AG10803 (cell line): ENCODE measurements around the gene RBMS3.

Source experiments
- DNase-seq: peaks from one replicate; pipeline ENCODE4 v3.0.0; 2010; ENCODE audit warnings: low read depth
- H3K4me3 ChIP-seq: 2 replicates; pipeline ENCODE4 v1.5.1; 2011; ENCODE audit warnings: mild to moderate bottlenecking, low read length, control low read depth
- TF ChIP-seq, protein P1 (sequence below): conservative IDR thresholded peaks from 2 replicates; pipeline ENCODE4 v1.5.1; 2011; ENCODE audit warnings: mild to moderate bottlenecking, low read length, control low read depth, inconsistent platforms

Gene RBMS3

DNA sequence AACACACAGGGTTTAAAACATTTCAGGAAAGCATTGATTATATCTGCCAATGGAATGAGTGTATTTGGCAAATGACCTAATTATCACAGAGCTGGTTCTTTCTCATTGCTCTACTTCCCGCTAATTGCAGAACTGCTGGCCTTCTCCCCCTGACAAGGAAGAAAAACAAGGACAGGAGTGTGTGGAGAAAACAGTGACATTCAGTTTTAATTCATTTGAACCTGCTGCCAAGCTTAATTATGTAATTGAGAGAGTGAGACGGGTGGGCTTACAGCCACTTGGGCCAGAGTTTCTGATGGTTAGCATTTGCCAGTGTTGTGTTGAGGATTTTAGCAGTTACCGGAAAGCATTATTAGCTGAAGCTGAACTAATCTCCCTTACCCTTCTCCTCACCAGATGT, 301.4 kb downstream of the RBMS3 start:
- TF ChIP-seq, protein P1, sequence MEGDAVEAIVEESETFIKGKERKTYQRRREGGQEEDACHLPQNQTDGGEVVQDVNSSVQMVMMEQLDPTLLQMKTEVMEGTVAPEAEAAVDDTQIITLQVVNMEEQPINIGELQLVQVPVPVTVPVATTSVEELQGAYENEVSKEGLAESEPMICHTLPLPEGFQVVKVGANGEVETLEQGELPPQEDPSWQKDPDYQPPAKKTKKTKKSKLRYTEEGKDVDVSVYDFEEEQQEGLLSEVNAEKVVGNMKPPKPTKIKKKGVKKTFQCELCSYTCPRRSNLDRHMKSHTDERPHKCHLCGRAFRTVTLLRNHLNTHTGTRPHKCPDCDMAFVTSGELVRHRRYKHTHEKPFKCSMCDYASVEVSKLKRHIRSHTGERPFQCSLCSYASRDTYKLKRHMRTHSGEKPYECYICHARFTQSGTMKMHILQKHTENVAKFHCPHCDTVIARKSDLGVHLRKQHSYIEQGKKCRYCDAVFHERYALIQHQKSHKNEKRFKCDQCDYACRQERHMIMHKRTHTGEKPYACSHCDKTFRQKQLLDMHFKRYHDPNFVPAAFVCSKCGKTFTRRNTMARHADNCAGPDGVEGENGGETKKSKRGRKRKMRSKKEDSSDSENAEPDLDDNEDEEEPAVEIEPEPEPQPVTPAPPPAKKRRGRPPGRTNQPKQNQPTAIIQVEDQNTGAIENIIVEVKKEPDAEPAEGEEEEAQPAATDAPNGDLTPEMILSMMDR = no peak
- no peak for DNase-seq
- no peak overlapping the region for H3K4me3 ChIP-seq

DNA sequence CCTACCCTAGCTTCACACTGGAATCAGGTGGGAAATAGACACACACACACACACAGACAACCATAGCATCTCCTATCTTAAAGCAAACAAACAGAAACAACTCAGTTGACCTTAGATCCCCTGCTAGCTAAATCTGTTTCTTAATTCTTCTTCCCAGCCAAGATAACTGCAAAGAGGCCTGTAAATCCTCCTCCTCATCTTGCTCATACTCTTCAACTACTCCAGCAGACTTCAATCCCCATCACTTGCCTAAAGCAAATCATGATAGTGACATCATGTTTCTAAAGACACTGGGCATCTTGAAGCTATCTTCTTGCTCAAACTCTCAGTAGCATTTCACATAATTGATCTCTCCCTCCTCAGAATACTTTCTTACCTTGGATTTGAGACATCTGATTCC, 303.0 kb downstream of the RBMS3 start:
- DNase-seq = no peak
- TF ChIP-seq, protein P1 = no peak
- H3K4me3 ChIP-seq = no peak overlapping the region

DNA sequence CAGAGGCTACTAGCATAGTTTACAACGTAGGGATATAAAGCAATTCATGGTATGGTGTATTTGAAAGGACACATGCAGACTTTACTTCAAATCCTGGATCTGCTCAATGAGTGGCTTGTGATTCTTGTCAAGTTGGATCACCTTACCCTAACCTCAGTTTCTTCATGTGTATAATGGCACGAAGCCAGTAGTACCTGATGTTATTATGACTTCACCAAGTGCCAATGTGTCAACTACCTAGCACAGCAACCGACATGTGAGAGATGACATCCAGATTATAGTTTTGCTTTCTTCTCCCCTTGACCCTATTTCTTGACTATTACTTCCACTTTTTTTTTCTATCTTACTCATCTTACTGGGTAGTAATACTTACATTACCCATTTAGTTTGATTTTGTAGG, 304.5 kb downstream of the RBMS3 start:
- H3K4me3 ChIP-seq = no peak overlapping the region
- TF ChIP-seq, protein P1 = no peak
- no peak for DNase-seq

DNA sequence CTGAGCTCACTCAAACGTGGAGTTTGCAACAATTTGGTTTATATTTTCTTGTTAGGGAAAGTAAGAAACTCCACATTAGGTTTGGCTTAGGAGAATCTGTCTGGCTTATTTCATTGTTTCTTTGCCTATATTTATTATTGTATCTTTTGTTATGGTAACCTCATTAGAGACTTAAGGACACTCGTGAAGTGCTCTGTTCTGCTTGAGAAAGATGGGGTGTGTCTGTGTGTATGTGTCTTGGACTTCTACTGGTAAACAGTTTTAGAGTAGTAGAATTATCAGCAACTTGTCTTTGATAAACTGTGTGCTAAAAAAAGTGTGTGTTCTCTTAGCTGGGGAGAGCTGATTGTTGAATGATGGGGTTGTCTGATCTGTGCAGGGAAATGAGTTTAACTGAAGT, 306.5 kb downstream of the RBMS3 start:
- no peak overlapping the region for H3K4me3 ChIP-seq
- TF ChIP-seq, protein P1 = no peak
- no peak for DNase-seq

DNA sequence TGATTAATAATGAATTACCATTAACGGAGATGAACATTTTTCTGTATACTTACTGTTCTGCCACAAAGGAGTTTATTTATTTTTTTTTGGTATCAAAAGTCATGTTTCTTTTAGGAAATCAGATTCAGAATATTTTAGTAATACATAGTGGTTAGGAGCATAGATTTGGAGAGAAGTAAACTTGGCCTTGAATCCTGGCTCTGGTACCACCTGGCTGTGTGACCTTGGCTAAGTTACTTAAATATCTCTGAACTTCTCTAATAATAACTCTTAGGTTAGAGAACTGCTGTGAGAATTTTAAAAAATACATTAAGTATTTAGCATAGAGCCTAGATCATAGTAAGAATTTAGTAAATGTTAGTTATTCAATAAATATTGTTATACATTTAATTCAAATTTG, 309.1 kb downstream of the RBMS3 start:
- TF ChIP-seq, protein P1 = no peak
- H3K4me3 ChIP-seq = no peak overlapping the region
- DNase-seq = no peak

DNA sequence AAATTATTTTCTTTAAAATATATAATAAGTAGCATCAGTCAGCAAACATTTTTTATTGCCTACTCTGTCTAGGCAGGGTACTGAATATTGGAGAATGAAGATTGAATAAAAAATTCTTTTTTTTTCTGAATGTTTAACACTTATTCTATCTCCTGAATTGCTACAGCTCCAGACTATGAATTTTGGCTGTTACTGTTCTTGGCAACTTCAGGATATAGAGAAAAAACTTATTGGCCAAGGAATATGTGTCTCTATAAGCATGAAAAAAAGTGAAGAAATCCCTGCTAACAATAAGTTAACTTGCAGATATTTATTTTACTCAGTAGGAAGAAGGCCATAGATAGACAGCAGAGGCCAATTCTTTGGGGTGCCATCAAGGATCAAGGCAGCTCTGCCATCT, 309.6 kb downstream of the RBMS3 start:
- TF ChIP-seq, protein P1 = no peak
- no peak overlapping the region for H3K4me3 ChIP-seq
- no peak for DNase-seq

DNA sequence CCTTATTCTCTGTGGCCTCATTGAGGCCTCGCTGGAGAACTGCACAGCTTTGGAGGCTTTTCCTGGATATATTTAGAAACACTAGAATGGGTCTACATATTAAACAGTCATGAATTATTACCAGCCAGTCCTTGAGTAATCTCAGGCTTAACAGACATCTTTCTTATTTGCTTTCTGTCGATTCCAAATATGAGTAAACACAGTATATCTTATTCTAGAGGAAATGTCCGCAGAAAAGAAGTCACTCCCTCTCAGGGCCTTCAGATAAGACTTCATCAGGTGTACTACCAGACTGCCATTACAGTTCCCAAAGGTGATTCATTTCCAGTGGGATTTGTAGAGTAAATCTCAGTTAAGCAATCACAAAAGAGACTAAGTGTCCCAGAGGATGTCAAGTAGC, 310.7 kb downstream of the RBMS3 start:
- H3K4me3 ChIP-seq = no peak overlapping the region
- no peak for DNase-seq
- TF ChIP-seq, protein P1 = no peak
